ENCODE measurements around the gene FAM107A. TPM values are rescaled to one million over a fixed set of nuclear protein-coding genes. Genes with fewer than 3 reads are reported as not detected.

FAM107A gene, protein sequence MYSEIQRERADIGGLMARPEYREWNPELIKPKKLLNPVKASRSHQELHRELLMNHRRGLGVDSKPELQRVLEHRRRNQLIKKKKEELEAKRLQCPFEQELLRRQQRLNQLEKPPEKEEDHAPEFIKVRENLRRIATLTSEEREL
- 100 to 1,000 TPM in 2 of 4 donors, 10 to 100 TPM in 2; 35.7 to 107 (median 92.7) TPM for total RNA-seq

DNA sequence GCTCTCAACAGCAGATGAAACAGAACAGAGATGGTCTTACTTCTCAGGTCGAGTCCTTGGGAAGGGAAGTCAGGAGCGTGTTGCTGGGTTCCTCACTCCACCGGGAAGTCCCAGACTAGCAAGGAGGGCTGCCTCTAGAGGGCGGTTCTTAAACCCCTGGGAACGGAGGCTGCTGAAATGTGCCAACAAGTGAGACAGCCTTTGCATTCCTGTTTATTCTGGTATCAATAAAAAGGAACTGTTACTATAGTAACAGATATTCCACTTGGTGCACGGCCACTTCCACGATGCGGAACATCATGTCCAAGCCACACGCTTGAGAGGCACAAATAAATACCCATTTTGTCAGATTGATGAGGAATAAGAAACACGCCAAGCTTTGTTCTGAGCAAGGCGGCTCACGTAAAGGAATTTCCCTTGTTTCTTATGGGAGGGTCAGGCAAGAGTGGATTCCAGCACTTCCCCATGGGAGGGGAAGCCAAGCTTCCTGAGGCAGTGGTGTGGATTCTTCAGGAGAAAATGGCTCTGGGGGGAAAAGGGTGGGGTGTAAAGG lies at the start of gene FAM107A:
FAM107A (minus strand) TSS at position 123 of the 553 bp plus-strand sequence. CDS start 7,531 bp downstream, outside the sequence.
- Histone ChIP-seq H3K27ac (replicated peaks in 1 of 4) (peak within 1 kb of the TSS; percentile 65 to 84 (median 70)), H3K27me3 (no peaks in the 10 kb centered on the region), H3K4me1 (peaks cover 25 to 54% (median 52%) of the 10 kb centered on the region in 4 donors), H3K9me3 (no peaks in the 10 kb centered on the region), H3K36me3 (peaks cover 0 to 11% (median 0%) of the 10 kb centered on the region in 4 donors), H3K4me3 (peak within 1 kb of the TSS; percentile 46 to 57 (median 52))
- WGBS: 12% methylated on average over 12 of the region's 12 CpGs
- DNase-seq (ENCODE audit: extremely low spot score): no peak
- TF ChIP-seq EP300 (IDR thresholded peaks at IDR 0.05): peak; percentile 82
- TF ChIP-seq POLR2A (IDR thresholded peaks at IDR 0.05; ENCODE audit: low read depth): no peak
- TF ChIP-seq, protein P1, sequence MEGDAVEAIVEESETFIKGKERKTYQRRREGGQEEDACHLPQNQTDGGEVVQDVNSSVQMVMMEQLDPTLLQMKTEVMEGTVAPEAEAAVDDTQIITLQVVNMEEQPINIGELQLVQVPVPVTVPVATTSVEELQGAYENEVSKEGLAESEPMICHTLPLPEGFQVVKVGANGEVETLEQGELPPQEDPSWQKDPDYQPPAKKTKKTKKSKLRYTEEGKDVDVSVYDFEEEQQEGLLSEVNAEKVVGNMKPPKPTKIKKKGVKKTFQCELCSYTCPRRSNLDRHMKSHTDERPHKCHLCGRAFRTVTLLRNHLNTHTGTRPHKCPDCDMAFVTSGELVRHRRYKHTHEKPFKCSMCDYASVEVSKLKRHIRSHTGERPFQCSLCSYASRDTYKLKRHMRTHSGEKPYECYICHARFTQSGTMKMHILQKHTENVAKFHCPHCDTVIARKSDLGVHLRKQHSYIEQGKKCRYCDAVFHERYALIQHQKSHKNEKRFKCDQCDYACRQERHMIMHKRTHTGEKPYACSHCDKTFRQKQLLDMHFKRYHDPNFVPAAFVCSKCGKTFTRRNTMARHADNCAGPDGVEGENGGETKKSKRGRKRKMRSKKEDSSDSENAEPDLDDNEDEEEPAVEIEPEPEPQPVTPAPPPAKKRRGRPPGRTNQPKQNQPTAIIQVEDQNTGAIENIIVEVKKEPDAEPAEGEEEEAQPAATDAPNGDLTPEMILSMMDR (IDR thresholded peaks at IDR 0.05): peak; percentile 22 to 33 (median 28)
- TF ChIP-seq POLR2AphosphoS5 (IDR thresholded peaks at IDR 0.05): peak; percentile 71 to 85
- intact Hi-C loops (cut with DNase I): no loop called here

DNA sequence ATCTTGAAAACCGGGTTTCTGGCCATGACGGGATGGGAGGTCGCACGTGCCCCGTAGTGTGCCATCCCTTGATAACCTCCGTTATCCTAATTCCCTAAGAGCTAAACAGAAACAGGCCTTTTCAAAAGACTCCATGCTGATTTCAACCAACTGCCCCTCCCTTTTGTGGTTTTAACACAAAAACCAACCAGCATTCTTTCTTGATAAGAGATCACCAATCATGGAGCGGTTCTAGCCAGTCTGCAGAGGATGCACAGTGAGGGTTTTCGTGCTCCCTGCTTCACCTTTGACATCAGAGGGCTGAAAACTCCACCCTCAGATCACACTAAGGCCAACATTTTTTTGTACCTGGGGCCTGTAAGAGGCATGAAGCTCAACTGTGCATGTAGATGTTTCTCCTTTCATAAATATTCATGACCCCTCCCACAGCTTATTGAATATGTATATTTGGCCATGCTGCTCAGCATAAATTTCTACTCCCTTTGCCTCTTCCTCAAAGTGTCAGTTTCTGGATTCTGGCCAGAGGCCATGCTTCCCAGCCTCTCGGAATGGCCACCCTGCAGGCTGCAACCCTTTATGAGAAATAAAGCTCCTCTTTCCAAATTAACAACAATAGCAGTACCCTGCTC lies 48.1 kb upstream of the FAM107A start:
- intact Hi-C loops (cut with DNase I): loop anchor here (5.0 kb wide), 1 partner anchor 38 kb away; no protein-coding TSS in a partner anchor
- H3K27ac ChIP-seq (replicated peaks in 1 of 4): no peak overlapping the region
- no peak for DNase-seq (ENCODE audit: extremely low spot score)
- TF ChIP-seq, protein P1 (IDR thresholded peaks at IDR 0.05): no peak
- TF ChIP-seq POLR2AphosphoS5 (IDR thresholded peaks at IDR 0.05) (no peak), POLR2A (IDR thresholded peaks at IDR 0.05; ENCODE audit: low read depth) (no peak), EP300 (IDR thresholded peaks at IDR 0.05) (no peak)
- peaks cover 0 to 4% (median 0%) of the 10 kb centered on the region in 4 donors for H3K27me3 ChIP-seq
- H3K4me1 ChIP-seq: peaks cover 35 to 45% (median 37%) of the 10 kb centered on the region in 4 donors
- WGBS: 96% methylated on average over 9 of the region's 9 CpGs
- no peaks in the 10 kb centered on the region for H3K36me3 ChIP-seq
- no peak overlapping the region for H3K4me3 ChIP-seq
- H3K9me3 ChIP-seq: no peaks in the 10 kb centered on the region

DNA sequence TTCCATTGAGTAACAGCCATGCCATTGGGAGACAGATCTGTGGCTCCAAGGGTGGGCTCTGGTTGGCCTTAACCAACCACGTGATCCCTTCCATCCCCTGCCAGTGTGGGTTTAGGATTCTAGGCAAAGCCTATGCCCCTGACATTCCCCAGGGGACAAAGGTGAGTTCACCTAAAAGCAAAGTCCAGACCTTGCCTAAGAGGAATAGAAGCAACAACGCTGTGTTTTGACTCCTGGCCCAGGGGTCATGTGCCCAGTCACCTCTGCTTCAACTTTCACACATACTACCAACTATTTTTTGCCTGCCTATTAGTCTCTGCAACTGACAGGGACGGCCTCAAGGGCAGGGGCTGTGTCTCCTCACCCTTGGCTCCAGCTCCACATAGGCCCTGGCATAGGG lies 47.4 kb upstream of the FAM107A start:
- intact Hi-C loops (cut with DNase I): no loop called here
- H3K36me3 ChIP-seq: no peaks in the 10 kb centered on the region
- peaks cover 28 to 40% (median 30%) of the 10 kb centered on the region in 4 donors for H3K4me1 ChIP-seq
- H3K27me3 ChIP-seq: peaks cover 0 to 4% (median 0%) of the 10 kb centered on the region in 4 donors
- TF ChIP-seq POLR2AphosphoS5 (IDR thresholded peaks at IDR 0.05) (no peak), EP300 (IDR thresholded peaks at IDR 0.05) (no peak), POLR2A (IDR thresholded peaks at IDR 0.05; ENCODE audit: low read depth) (no peak)
- TF ChIP-seq, protein P1 (IDR thresholded peaks at IDR 0.05): no peak
- H3K27ac ChIP-seq (replicated peaks in 1 of 4): no peak overlapping the region
- 88% methylated on average over 2 of the region's 3 CpGs for WGBS
- H3K4me3 ChIP-seq: no peak overlapping the region
- no peak for DNase-seq (ENCODE audit: extremely low spot score)
- no peaks in the 10 kb centered on the region for H3K9me3 ChIP-seq

DNA sequence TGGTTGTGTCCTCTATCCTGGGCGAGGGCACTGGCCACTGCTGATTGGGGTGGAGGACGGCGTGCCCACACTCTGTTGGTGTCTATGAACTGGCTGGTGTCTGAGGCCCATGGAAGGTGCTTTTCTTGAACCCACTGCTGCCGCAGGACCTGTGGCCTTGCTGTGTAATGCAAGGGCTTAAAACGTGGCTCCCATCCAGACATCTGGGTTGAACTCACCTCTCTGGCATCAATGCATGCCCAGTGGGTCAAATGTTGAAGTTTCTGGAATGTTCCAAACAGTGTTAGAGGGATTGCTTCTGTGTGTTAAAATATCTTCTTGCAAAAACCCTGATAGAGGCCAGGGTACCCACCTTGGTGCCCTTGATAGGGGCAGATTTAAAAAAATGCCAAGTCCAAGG lies 46.8 kb upstream of the FAM107A start:
- no peak overlapping the region for H3K4me3 ChIP-seq
- 83% methylated on average over 5 of the region's 5 CpGs for WGBS
- peaks cover 22 to 34% (median 24%) of the 10 kb centered on the region in 4 donors for H3K4me1 ChIP-seq
- DNase-seq (ENCODE audit: extremely low spot score): no peak
- H3K9me3 ChIP-seq: no peaks in the 10 kb centered on the region
- no peaks in the 10 kb centered on the region for H3K36me3 ChIP-seq
- no peak for TF ChIP-seq EP300 (IDR thresholded peaks at IDR 0.05)
- TF ChIP-seq, protein P1 (IDR thresholded peaks at IDR 0.05): no peak
- no peak for TF ChIP-seq POLR2AphosphoS5 (IDR thresholded peaks at IDR 0.05)
- no peak for TF ChIP-seq POLR2A (IDR thresholded peaks at IDR 0.05; ENCODE audit: low read depth)
- no peak overlapping the region for H3K27ac ChIP-seq (replicated peaks in 1 of 4)
- intact Hi-C loops (cut with DNase I): no loop called here
- peaks cover 0 to 4% (median 0%) of the 10 kb centered on the region in 4 donors for H3K27me3 ChIP-seq

All from esophagus muscularis mucosa (tissue), 4 donors.